GM19035 (cell line): Measurements from ENCODE around the gene C2orf76.
A peak's percentile ranks its signal among the peaks of the same experiment; 100 is the strongest.

Experiments
- ATAC-seq: cut with Tn5 transposase; IDR thresholded peaks from one replicate; pipeline ENCODE4 v1.9.1; 2021; ENCODE audit not compliant: unreplicated experiment

The C2orf76 gene

DNA sequence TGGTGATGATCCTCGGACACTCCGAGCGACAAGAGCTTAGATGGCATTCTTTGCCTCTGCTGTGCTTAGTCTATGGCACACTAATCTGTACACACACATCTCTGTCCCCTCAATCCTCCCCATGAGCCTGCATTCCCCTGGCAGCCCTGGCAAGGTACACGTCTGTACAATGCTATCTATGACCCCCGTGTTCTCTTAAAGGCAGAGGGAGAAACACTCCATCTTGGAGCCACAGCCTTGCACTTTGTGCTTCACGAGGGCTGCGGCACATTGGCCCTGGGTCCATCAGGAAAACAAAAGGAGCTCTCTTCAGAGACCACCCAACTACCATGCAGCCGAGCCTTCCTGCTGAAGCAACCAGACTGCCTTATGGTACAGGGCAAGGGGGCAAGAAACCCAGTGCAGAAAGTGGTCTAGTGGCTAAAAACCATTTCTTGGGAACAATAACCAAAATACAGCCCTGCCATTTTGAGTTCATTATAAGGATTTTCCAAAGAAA is 100.5 kb downstream of the C2orf76 start:
- ATAC-seq, result no peak

DNA sequence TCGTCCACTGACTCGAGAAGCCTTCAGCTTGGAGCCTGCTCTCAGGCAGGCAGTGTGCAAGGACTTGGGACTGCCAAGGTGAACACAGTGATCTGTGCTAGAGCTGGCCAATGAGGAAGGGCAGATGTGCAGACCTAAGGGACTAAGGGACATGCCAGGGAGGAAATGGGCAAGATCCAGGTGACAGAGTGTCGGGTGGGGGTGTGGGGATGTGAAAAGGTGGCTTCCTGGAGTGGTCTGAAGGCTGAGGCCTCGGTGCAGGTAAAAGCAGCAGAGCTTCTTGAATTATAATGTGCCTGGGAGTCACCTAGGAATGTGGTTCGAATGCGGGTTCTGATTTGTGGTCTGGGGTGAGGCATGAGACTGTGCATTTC is 101.0 kb downstream of the C2orf76 start:
- no peak for ATAC-seq

DNA sequence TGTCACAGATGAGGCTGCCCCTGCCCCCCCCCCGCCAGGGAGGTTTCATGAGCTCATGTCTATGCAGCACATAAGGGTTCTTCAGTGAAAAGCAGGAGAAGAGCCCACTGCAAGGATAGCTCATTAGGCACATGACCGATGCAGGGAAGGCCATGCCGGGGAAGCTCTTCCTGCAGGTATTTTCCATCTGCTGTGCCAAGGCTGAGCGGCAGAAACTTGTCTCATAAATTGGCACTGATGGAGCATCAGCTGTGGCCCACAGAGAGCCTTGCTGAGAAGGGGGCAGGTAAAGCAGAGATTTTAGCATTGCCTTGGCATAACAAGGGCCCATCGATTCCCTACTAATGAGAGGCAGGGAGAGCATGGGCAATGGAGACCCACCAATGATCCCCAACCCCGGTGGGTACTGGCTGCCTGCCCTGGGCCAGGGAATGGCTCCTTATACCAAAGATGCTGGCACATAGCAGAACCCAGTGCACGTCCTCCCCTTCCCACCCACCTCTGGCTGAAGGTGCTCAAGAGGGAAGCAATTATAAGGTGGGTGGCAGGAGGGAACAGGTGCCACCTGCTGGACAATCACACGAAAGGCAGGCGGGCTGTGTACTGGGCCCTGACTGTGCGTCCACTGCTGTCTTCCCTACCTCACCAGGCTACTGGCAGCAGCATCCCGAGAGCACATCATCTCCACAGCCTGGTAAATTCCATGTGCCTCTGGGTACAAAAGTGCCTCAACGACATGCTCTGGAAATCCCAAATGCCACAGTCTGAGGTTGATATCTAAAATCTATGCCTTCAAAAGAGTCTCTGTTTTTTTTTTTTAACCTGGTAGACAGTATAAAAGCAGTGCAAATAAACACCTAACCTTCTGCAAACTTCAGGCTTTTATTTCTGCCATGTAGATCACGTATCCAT is 101.6 kb downstream of the C2orf76 start:
- ATAC-seq, result peak; percentile 98

DNA sequence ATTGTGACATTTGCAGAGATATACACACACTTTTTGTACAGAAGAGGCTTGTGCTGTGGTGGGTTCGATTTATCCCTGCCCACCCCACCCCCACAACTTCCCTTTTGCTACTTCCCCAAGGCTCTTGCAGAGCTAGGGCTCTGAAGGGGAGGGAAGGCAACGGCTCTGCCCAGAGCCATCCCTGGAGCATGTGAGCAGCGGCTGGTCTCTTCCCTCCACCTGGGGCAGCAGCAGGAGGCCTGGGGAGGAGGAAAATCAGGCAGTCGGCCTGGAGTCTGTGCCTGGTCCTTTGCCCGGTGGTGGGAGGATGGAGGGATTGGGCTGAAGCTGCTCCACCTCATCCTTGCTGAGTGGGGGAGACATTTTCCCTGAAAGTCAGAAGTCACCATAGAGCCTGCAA is 103.0 kb downstream of the C2orf76 start:
- ATAC-seq, result no peak

DNA sequence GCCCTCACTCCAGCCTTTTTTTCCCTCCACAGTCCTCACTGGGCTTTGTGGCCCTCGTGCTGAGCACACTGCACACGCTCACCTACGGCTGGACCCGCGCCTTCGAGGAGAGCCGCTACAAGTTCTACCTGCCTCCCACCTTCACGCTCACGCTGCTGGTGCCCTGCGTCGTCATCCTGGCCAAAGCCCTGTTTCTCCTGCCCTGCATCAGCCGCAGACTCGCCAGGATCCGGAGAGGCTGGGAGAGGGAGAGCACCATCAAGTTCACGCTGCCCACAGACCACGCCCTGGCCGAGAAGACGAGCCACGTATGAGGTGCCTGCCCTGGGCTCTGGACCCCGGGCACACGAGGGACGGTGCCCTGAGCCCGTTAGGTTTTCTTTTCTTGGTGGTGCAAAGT is 103.6 kb downstream of the C2orf76 start:
- no peak for ATAC-seq

DNA sequence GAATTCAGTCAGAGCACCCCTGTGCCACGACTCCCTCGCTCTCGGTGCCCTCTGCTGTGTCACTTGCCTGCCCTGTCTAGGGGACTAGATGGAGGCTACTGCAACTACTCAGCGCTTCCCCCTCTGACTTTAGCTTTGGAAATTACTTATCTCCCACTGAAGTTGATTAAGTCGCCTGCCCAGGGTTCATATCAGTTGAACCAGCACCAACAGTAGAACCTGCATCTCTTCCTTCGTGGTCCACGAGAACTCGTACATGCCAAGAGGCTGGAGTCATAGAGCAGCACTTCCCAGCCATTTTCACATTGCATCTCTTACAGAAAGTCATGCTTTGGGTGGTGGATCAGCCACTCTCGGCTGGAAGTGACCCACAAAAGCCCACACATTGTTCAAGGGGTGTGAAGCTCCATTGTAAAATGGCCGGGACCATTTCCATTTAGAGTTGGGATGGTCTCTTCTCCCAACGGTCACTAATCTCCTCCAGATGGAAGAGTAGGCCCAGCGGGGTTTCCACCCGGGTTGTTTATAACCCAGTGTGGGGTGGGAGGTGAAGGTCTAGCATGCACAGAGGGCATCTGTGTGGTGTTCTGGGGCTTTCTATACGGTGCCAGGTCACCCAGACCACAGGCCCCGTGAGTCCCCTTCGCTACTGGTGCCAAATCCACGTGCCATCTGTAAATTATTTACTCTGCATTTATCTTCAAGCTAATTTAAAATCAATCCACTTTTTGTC is 105.0 kb downstream of the C2orf76 start:
- ATAC-seq, result no peak

DNA sequence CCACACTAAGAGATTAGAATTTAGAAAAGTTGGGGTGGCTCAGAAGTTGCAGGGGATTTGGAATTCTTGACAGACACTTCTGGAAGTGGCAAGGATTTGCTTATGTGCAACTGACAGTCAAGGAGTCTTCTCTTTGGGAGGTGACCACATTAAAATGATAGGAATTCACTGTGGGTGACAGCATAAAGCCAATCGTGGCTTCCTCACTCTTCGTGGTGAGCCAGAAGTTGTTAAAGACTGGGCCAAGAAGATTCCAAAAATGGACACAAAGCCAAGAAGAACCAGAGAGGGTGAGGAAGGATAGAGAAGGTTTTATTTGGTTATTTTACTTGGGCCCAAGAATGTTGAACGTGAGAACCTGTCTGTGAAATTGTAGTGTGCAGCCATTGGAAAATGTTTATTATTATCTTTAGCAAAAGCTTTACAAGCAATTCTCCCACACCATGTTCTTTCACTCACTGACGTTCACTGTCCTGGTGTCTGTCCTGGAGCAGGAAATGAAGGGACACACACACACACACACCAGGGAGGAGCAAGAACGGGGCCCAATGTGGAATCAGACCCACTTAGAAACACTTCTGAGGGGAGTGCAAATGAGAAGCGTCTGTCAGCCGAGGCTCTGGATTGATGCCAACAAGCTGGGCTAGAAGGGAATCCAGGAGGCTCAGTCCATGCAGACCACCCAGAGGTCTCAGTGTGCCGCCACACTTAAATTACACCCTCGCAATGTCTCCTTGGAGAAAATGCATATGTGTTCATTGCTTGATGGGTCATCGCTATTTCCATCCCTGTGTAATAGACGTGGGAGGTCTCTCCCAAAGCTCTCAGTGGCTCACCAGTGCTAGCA is 105.8 kb downstream of the C2orf76 start:
- ATAC-seq, result no peak

DNA sequence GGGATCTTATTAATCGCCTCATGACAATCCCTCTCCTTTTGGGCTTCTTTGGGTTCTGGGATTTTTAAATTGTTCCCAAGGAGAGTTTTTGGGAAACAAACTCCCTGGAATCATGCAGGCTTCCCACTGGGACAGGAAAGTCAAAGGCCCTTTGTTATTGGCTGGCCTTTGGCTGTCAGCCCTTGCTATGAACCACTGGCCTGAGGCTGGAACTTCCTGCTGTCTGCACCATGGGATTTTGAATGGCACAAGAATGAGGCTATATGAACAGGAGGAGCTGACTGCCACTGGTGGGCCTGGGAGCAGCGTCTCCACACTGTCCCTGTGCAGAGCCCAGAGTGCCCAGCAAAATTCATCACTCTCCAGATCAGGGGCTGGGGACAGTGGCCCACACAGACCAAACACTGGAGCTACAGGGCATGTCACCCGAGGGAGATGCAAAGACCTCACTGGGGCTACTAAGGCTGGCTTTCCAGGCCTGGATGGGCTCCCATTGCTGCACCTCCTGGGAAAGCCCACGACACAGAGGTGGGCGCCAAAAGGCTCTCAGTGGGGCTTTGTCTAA is 107.3 kb downstream of the C2orf76 start:
- ATAC-seq, result no peak

DNA sequence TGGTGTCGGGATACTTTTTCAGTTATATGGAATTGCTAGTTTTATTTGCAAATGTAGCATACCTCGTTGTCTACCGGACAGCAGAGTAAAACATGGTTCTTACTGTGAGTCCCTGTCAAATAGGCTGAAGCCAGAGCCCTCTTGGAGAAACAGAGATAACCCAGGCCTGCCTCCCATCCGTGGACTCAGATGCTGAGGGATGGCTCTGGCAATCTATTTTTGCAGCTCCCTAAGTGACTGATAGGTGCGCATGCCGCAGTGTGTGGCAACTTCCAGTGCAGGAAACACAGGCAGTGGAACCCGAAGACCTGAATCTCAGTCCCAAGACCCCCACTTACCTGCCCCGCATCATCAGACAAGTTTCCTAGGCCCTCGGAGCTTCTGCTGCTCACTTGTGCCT is 109.4 kb downstream of the C2orf76 start:
- no peak for ATAC-seq

DNA sequence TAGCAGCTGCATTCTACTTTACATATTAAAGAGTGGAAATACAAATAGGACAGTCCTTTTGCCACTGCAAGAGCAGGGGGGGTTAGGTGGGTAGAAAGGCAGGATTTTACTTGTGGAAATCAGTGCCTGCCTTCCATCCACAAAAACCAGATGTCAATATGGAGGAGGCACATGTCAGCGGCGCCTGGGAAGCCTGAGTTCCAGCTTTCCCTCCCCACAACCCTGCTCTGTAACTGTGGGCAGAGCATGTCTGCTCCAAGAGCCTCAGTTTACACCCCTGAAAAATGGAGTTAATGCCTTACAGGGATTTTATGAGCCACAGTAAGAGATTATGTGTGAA is 110.1 kb downstream of the C2orf76 start:
- ATAC-seq, result no peak

DNA sequence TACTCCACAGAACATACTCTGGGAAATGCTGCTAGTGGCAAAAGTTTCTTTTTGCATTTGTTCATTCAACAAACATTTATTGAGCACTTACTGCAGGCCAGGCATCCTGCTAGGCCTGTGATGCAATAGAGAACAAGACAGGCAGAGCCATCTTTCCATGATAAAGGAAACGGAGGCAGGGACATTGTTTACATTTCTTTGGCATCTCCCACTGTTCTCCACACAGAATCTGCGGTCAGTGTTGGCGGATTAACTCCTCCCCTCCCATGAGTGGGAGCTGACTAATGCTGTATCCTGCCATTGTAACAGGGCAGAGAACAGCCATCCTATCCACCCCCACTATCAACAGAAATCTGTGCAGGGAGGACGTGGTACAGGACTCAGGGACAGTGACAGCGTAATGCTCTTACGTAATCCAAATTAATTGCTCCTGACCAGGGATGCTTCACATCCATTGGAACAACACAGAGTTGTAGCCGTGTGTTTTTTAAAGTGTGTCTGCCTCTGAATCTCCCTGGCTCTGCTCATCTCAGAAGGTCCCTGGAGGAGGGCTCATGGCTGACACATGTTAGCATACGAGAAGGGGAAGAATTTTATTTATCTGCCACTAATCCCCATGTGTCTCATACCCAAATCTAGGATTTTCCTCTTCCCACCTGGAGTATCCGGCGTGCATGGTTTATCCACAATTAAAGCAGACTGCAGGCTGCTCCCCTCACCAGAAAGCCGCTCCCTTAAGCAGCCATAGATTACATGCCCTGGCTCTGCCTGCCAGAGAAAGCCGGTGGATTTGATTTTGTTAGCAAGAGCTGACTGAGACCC is 110.7 kb downstream of the C2orf76 start:
- no peak for ATAC-seq

DNA sequence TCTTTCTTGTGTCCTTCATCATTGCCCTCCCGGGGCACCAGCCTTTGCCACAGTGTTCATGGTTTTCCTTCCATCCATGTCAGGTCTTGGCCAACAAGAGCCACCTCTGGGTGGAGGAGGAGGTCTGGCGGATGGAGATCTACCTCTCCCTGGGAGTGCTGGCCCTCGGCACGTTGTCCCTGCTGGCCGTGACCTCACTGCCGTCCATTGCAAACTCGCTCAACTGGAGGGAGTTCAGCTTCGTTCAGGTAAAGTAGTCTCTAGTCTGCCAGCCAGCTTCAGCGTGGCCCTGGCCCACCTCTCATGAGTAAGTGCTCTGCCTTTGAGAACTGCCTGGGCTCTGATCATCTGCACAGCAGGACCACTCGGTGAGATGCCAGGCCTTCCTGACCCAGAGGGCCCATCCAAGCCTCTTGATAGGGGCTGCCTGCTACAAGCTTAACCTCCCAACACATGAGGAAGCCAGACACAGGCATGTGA is 112.0 kb downstream of the C2orf76 start:
- ATAC-seq, result no peak

DNA sequence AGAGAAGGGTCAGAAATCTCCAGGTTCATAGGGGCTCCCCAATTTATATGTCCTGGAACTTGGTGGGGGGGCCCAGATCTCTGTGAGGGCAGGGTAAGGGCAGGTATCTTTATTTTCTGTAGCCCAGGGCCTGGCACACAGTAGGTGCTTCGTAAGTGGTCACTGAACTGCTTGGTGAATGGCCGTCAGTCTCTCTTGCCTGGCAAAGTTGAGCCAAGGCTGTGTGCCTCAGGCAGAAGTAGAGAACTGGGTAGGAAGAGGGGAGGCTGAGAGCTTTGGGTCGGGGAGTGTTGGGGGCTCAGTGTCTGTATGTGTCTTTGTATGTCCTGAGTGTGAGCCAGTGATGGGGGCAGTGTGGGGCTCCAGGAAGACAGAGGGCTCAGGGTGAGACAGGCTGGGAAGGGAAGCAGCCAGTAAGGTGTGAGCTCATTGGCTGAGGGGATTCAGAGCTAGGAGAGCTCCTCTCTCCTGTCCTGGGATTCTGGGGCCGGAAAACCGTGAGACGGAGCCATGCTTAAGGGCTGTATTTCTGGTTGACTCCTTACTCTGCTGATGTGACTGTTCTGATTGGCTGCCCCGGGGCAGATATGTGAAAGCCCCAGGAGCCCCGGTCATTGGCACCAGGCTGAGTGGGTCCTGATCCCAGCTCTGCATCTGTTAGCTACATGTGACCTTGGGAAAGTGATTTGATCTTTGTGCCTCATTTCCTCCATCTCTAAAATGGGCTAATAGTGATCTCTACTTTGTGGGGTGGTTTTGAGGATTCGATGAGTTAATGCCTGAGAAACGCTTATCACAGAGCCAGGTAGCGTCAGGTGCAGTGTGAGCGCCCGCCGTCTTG is 112.7 kb downstream of the C2orf76 start:
- no peak for ATAC-seq

DNA sequence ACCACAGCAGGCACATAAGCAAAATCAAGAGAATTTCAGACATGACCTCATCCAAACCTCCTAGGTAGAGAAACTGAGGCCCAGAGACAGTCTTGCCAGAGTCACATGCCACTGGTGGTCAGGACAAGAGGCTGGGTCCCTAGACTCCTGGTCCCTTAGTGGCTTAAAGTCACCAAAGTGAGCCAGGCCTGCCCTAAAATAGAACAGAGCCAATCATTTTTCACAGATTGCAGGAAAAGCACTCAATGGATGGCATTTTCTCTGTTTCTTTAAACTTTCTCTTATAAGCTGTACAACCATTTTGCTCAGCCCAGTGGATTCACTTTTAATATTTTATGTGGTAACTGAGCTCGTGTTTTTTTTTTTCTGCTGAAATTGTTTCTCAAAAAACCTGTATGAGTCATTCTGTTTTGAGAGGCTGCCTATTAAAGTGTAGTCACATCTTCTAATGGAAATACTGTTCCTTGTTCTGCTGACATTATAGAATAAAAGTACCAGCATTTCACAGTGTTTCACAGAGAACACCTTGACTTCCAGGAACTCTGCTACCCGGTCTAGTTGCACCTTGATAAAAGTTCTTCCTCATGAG is 113.4 kb downstream of the C2orf76 start:
- no peak for ATAC-seq
